ENCODE measurements around the gene CCDC61.

CCDC61 gene

GRCh38 chr19:45994998-45995714 lies at the start of gene CCDC61:
Gene CCDC61 (plus strand): TSS chr19:45995467. CDS start chr19:46003019, 7,552 bp downstream.
- DNase-seq (ENCODE audit: low read depth), result peak; percentile 99

GRCh38 chr19:45947926-45948325 lies 47.3 kb upstream of the CCDC61 start:
- no peak for DNase-seq (ENCODE audit: low read depth)

GRCh38 chr19:45952341-45952685 lies 43.0 kb upstream of the CCDC61 start:
- DNase-seq (ENCODE audit: low read depth), result no peak

GRCh38 chr19:45952686-45953505 lies 42.4 kb upstream of the CCDC61 start:
- DNase-seq (ENCODE audit: low read depth), result peak; percentile 16

GRCh38 chr19:45953676-45954075 lies 41.6 kb upstream of the CCDC61 start:
- no peak for DNase-seq (ENCODE audit: low read depth)

- no peak for DNase-seq (ENCODE audit: low read depth)
Measured at GRCh38 chr19:45954156-45954555, 41.1 kb upstream of the CCDC61 start.

- no peak for DNase-seq (ENCODE audit: low read depth)
Measured at GRCh38 chr19:45955905-45956608, 39.2 kb upstream of the CCDC61 start.

GRCh38 chr19:45958320-45958719 lies 36.9 kb upstream of the CCDC61 start:
- no peak for DNase-seq (ENCODE audit: low read depth)

GRCh38 chr19:45958769-45959516 lies 36.3 kb upstream of the CCDC61 start:
- no peak for DNase-seq (ENCODE audit: low read depth)

- DNase-seq (ENCODE audit: low read depth), result no peak
Measured at GRCh38 chr19:45959517-45960025, 35.7 kb upstream of the CCDC61 start.

GRCh38 chr19:45960595-45961235 lies 34.6 kb upstream of the CCDC61 start:
- no peak for DNase-seq (ENCODE audit: low read depth)

GRCh38 chr19:45962021-45962420 lies 33.2 kb upstream of the CCDC61 start:
- no peak for DNase-seq (ENCODE audit: low read depth)

- no peak for DNase-seq (ENCODE audit: low read depth)
Measured at GRCh38 chr19:45967246-45967645, 28.0 kb upstream of the CCDC61 start.

- DNase-seq (ENCODE audit: low read depth), result no peak
Measured at GRCh38 chr19:45968626-45969025, 26.6 kb upstream of the CCDC61 start.

GRCh38 chr19:45969676-45970075 lies 25.6 kb upstream of the CCDC61 start:
- no peak for DNase-seq (ENCODE audit: low read depth)

GRCh38 chr19:45971260-45971902 lies 23.9 kb upstream of the CCDC61 start:
- no peak for DNase-seq (ENCODE audit: low read depth)

GRCh38 chr19:45972081-45972946 lies 23.0 kb upstream of the CCDC61 start:
- no peak for DNase-seq (ENCODE audit: low read depth)

- no peak for DNase-seq (ENCODE audit: low read depth)
Measured at GRCh38 chr19:45972947-45973540, 22.2 kb upstream of the CCDC61 start.

- peak; percentile 23 for DNase-seq (ENCODE audit: low read depth)
Measured at GRCh38 chr19:45973553-45974338, 21.5 kb upstream of the CCDC61 start, which contains the start of gene NOVA2. Gene NOVA2 (minus strand): TSS chr19:45973865. CDS start chr19:45973351, 514 bp downstream.
